ENCODE measurements around the gene PBX1.

GRCh38 chr1:164779376-164779775, 220.4 kb downstream of the PBX1 start:
- TF ChIP-seq CTCF (IDR thresholded peaks at IDR 0.05; ENCODE audit: borderline replicate concordance, extremely low read depth, low read length, poor library complexity, severe bottlenecking) (no peak), EZH2 (IDR thresholded peaks at IDR 0.05; ENCODE audit: borderline replicate concordance, low read depth, low read length, severe bottlenecking) (no peak)

Data from DND-41 (cell line).